Retinal pigment epithelial cell (primary cell): ENCODE results near the gene RSPH3.
"Not testable (repeated sequence)": the region's sequence is repeated elsewhere in the genome, so short reads cannot be mapped to it uniquely, and the experiment has no call there.

Source experiments
- DNase-seq: peaks from one replicate; pipeline ENCODE4 v3.0.0-alpha.2; 2010; ENCODE audit warnings: low read depth
- H3K4me3 ChIP-seq: 2 replicates; pipeline ENCODE4 v1.5.1; 2011; ENCODE audit warnings: mild to moderate bottlenecking, low read length, control low read depth, moderate library complexity
- CTCF ChIP-seq: conservative IDR thresholded peaks from 2 replicates; pipeline ENCODE4 v1.5.1; 2011; ENCODE audit warnings: low read depth, low read length, control low read depth, inconsistent platforms

The RSPH3 gene

GRCh38 chr6:159036673-159037072 is 36.7 kb upstream of the RSPH3 start:
- no peak for TF ChIP-seq CTCF
- DNase-seq, result no peak
- H3K4me3 ChIP-seq, result no peak overlapping the region

GRCh38 chr6:159035891-159036290 is 35.9 kb upstream of the RSPH3 start:
- TF ChIP-seq CTCF, result no peak
- DNase-seq, result no peak
- H3K4me3 ChIP-seq, result no peak overlapping the region

- DNase-seq, result no peak
- H3K4me3 ChIP-seq, result no peak overlapping the region
- no peak for TF ChIP-seq CTCF
Measured at GRCh38 chr6:159033160-159034049, 33.4 kb upstream of the RSPH3 start.

- TF ChIP-seq CTCF, result no peak
- no peak overlapping the region for H3K4me3 ChIP-seq
- DNase-seq, result no peak
Measured at GRCh38 chr6:159031846-159032245, 31.8 kb upstream of the RSPH3 start.

- H3K4me3 ChIP-seq, result no peak overlapping the region
- DNase-seq, result no peak
- TF ChIP-seq CTCF, result no peak
Measured at GRCh38 chr6:159030168-159030567, 30.2 kb upstream of the RSPH3 start.

- H3K4me3 ChIP-seq, DNase-seq: not testable (repeated sequence)
Measured at GRCh38 chr6:159025224-159025623, 25.2 kb upstream of the RSPH3 start.

- no peak overlapping the region for H3K4me3 ChIP-seq
- no peak for TF ChIP-seq CTCF
- no peak for DNase-seq
Measured at GRCh38 chr6:159023893-159024292, 23.9 kb upstream of the RSPH3 start.
